Measurements from ENCODE around the gene KNOP1. TPM values are rescaled to one million over a fixed set of nuclear protein-coding genes. Genes with fewer than 3 reads are reported as not detected.

Gene KNOP1
- total RNA-seq, 1 experiment from 2014 or later: 13.6 TPM

- Histone ChIP-seq H3K9me3 (ENCODE audit: low read length) (no peaks in the 10 kb centered on the region), H4K20me1 (ENCODE audit: low read length) (peaks cover 11% of the 10 kb centered on the region), H3F3A (ENCODE audit: low read length, unreplicated experiment) (no peaks in the 10 kb centered on the region), H3K4me3 (ENCODE audit: low read length) (peak overlapping the region; percentile 97), H3K36me3 (ENCODE audit: low read depth, low read length) (peaks cover 10% of the 10 kb centered on the region; the same call in 1 of the 2 replicates), H3K4me2 (ENCODE audit: low read length) (peak overlapping the region; percentile 95), H2AFZ (ENCODE audit: low read length) (no peak overlapping the region), H3K9ac (ENCODE audit: low read length) (no peak overlapping the region), H3K79me2 (ENCODE audit: low read length) (peaks cover 83% of the 10 kb centered on the region), H3K27me3 (ENCODE audit: low read length) (no peaks in the 10 kb centered on the region), H3K27ac (ENCODE audit: low read length) (0 out of 2 replicates have a peak overlapping the region, but pooled peaks have one; percentile 10), H3K9me2 (replicated peaks; ENCODE audit: low read length) (no peaks in the 10 kb centered on the region), H3K4me1 (ENCODE audit: insufficient read depth, low read length) (peaks cover 22% of the 10 kb centered on the region)
- BruUV-seq (replicated peaks): no TSS peak
- intact Hi-C loops (cut with micrococcal nuclease): loop anchor here (2.0 to 5.0 kb wide), 3 partner anchors 15 to 169 kb away; partner anchors contain the start of gene GPRC5B
- peak; percentile 56 for DNase-seq
- ChIA-PET POLR2A (ENCODE audit: unreplicated experiment) (no interaction called here), CTCF (no interaction called here)
- no peak for TF ChIP-seq EZH2 (IDR thresholded peaks at IDR 0.05; ENCODE audit: low read length, unreplicated experiment)
- TF ChIP-seq CTCF (conservative IDR thresholded peaks at IDR 0.05; ENCODE audit: low read depth, low read length): no peak
- TF ChIP-seq EZH2phosphoT487 (IDR thresholded peaks at IDR 0.05; ENCODE audit: borderline replicate concordance, low read length): no peak
- ATAC-seq: no peak; the same call in 1 of the 2 replicates
Measured at GRCh38 chr16:19716183-19716582, 1.8 kb downstream of the KNOP1 start.

- Histone ChIP-seq H4K20me1 (ENCODE audit: low read length) (peaks cover 11% of the 10 kb centered on the region), H3K79me2 (ENCODE audit: low read length) (peaks cover 83% of the 10 kb centered on the region), H2AFZ (ENCODE audit: low read length) (no peak overlapping the region), H3K36me3 (ENCODE audit: low read depth, low read length) (peaks cover 10% of the 10 kb centered on the region; the same call in 1 of the 2 replicates), H3K9me3 (ENCODE audit: low read length) (no peaks in the 10 kb centered on the region), H3K9ac (ENCODE audit: low read length) (no peak overlapping the region), H3K27me3 (ENCODE audit: low read length) (no peaks in the 10 kb centered on the region), H3K4me3 (ENCODE audit: low read length) (no peak overlapping the region), H3K4me2 (ENCODE audit: low read length) (peak overlapping the region; percentile 95), H3K4me1 (ENCODE audit: insufficient read depth, low read length) (peaks cover 22% of the 10 kb centered on the region), H3K27ac (ENCODE audit: low read length) (0 out of 2 replicates have a peak overlapping the region, but pooled peaks have one; percentile 10), H3F3A (ENCODE audit: low read length, unreplicated experiment) (no peaks in the 10 kb centered on the region), H3K9me2 (replicated peaks; ENCODE audit: low read length) (no peaks in the 10 kb centered on the region)
- CTCF ChIA-PET: no interaction called here
- intact Hi-C loops (cut with micrococcal nuclease): loop anchor here (5.0 kb wide), 1 partner anchor 108 kb away; no protein-coding TSS in a partner anchor
- POLR2A ChIA-PET (ENCODE audit: unreplicated experiment): interaction anchor here (0.5 kb wide), 1 partner anchor 49 kb away, joined by 8 read pairs; no protein-coding TSS in a partner anchor
- DNase-seq: peak; percentile 79
- peak; percentile 46 for ATAC-seq
- TF ChIP-seq CTCF (conservative IDR thresholded peaks at IDR 0.05; ENCODE audit: low read depth, low read length) (no peak), EZH2phosphoT487 (IDR thresholded peaks at IDR 0.05; ENCODE audit: borderline replicate concordance, low read length) (no peak), EZH2 (IDR thresholded peaks at IDR 0.05; ENCODE audit: low read length, unreplicated experiment) (no peak)
- no TSS peak for BruUV-seq (replicated peaks)
Measured at GRCh38 chr16:19715566-19715965, 2.5 kb downstream of the KNOP1 start.

GRCh38 chr16:19713697-19714096 is 4.3 kb downstream of the KNOP1 start:
- intact Hi-C loops (cut with micrococcal nuclease): no loop called here
- no TSS peak for BruUV-seq (replicated peaks)
- ChIA-PET CTCF (no interaction called here), POLR2A (ENCODE audit: unreplicated experiment) (no interaction called here)
- Histone ChIP-seq H3K27me3 (ENCODE audit: low read length) (no peaks in the 10 kb centered on the region), H4K20me1 (ENCODE audit: low read length) (peaks cover 11% of the 10 kb centered on the region), H3K9me3 (ENCODE audit: low read length) (no peaks in the 10 kb centered on the region), H3K4me1 (ENCODE audit: insufficient read depth, low read length) (peaks cover 17% of the 10 kb centered on the region), H3K4me2 (ENCODE audit: low read length) (no peak overlapping the region), H3F3A (ENCODE audit: low read length, unreplicated experiment) (no peaks in the 10 kb centered on the region), H3K9me2 (replicated peaks; ENCODE audit: low read length) (no peaks in the 10 kb centered on the region), H3K27ac (ENCODE audit: low read length) (no peak overlapping the region), H3K79me2 (ENCODE audit: low read length) (peaks cover 69% of the 10 kb centered on the region), H3K9ac (ENCODE audit: low read length) (no peak overlapping the region), H3K4me3 (ENCODE audit: low read length) (no peak overlapping the region), H3K36me3 (ENCODE audit: low read depth, low read length) (peaks cover 10% of the 10 kb centered on the region; the same call in 1 of the 2 replicates), H2AFZ (ENCODE audit: low read length) (no peak overlapping the region)
- DNase-seq: no peak
- TF ChIP-seq EZH2 (IDR thresholded peaks at IDR 0.05; ENCODE audit: low read length, unreplicated experiment): no peak
- no peak for TF ChIP-seq EZH2phosphoT487 (IDR thresholded peaks at IDR 0.05; ENCODE audit: borderline replicate concordance, low read length)
- no peak for TF ChIP-seq CTCF (conservative IDR thresholded peaks at IDR 0.05; ENCODE audit: low read depth, low read length)
- ATAC-seq: no peak

Data from PC-3 (cell line).